HG03064 (cell line): ENCODE measurements around the gene TMEM151B.

Experiments
- ATAC-seq: cut with Tn5 transposase; IDR thresholded peaks from one replicate; pipeline ENCODE4 v1.9.1; 2021; ENCODE audit warnings: low read depth; ENCODE audit not compliant: unreplicated experiment

TMEM151B gene

GRCh38 chr6:44356487-44356886, 86.2 kb downstream of the TMEM151B start:
- no peak for ATAC-seq
